SK-N-SH treated with all-trans-retinoic acid at 6 μM for 48 hours (cell line): ENCODE data around the gene CLDN16.

Experiments
- ESRRG ChIP-seq: fragments of 250-450 bp; sonication (Bioruptor Pico); IDR thresholded peaks from 2 replicates; pipeline ENCODE4 v1.6.1; 2021; ENCODE audit warnings: mild to moderate bottlenecking
- OSR1 ChIP-seq: fragments of 250-450 bp; sonication (Bioruptor Pico); IDR thresholded peaks from 2 replicates; pipeline ENCODE4 v1.8.0; 2022; ENCODE audit warnings: moderate library complexity, mild to moderate bottlenecking, inconsistent platforms
- TF ChIP-seq, protein P1 (sequence below): fragments of 250-450 bp; sonication (Bioruptor Pico); IDR thresholded peaks from 2 replicates; pipeline ENCODE4 v1.8.0; 2020; ENCODE audit warnings: mild to moderate bottlenecking, moderate library complexity, borderline replicate concordance

DNA sequence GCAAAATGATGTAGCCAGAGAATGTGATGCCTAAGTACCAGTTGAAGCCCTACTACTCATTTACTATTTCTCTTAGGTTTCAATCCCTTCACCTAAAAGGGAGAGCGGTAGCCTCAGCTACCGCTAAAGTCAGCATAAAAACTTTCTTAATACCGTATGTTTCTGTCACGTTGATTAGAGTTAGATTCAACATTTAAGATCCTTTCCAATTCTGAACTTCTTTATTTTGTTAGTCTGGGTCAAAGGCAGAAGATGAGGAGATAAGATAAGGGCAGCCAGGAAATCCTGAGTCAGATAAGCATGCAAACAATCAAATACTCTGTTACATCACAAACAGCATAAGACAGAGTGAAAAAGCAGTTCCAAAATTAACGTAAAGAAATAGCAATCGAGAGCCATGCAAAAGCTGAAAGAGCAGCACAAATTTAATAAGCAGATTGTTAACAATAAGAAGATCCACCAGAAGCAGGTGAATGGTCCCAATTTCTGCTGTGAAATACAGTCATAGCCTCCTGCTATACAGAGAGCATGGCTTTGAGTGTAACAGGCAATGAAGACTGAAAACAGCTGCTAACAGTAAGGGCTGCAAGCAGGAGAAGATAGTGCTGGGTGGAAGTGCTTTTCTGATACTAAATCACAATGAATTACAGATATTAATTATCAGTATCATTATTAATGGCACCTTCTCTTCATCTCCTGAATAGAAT is 58.8 kb downstream of the CLDN16 start:
- TF ChIP-seq OSR1 (no peak), ESRRG (CRISPR knock-in tag) (no peak)
- TF ChIP-seq, protein P1, sequence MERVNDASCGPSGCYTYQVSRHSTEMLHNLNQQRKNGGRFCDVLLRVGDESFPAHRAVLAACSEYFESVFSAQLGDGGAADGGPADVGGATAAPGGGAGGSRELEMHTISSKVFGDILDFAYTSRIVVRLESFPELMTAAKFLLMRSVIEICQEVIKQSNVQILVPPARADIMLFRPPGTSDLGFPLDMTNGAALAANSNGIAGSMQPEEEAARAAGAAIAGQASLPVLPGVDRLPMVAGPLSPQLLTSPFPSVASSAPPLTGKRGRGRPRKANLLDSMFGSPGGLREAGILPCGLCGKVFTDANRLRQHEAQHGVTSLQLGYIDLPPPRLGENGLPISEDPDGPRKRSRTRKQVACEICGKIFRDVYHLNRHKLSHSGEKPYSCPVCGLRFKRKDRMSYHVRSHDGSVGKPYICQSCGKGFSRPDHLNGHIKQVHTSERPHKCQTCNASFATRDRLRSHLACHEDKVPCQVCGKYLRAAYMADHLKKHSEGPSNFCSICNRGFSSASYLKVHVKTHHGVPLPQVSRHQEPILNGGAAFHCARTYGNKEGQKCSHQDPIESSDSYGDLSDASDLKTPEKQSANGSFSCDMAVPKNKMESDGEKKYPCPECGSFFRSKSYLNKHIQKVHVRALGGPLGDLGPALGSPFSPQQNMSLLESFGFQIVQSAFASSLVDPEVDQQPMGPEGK (CRISPR knock-in tag): no peak
